ENCODE measurements around the gene RNF114.

The RNF114 gene

GRCh38 chr20:49936153-49937026 lies at the start of gene RNF114:
Gene RNF114, plus strand, starts transcription at chr20:49936397. Its CDS starts 16 bp downstream, at chr20:49936413.
- no peak for TF ChIP-seq ZNF274 (IDR thresholded peaks at IDR 0.05; ENCODE audit: low read depth, low read length)
- H3K4me3 ChIP-seq (ENCODE audit: low read length), result peak within 1 kb of the TSS; percentile 85

GRCh38 chr20:49886571-49887213 lies 49.5 kb upstream of the RNF114 start:
- no peak overlapping the region for H3K4me3 ChIP-seq (ENCODE audit: low read length)
- no peak for TF ChIP-seq ZNF274 (IDR thresholded peaks at IDR 0.05; ENCODE audit: low read depth, low read length)

- no peak for TF ChIP-seq ZNF274 (IDR thresholded peaks at IDR 0.05; ENCODE audit: low read depth, low read length)
- no peak overlapping the region for H3K4me3 ChIP-seq (ENCODE audit: low read length)
These were observed 48.7 kb upstream of the RNF114 start for GRCh38 chr20:49887251-49888211.

GRCh38 chr20:49888212-49889000 lies 47.8 kb upstream of the RNF114 start:
- H3K4me3 ChIP-seq (ENCODE audit: low read length), result no peak overlapping the region
- TF ChIP-seq ZNF274 (IDR thresholded peaks at IDR 0.05; ENCODE audit: low read depth, low read length), result no peak

- no peak overlapping the region for H3K4me3 ChIP-seq (ENCODE audit: low read length)
- no peak for TF ChIP-seq ZNF274 (IDR thresholded peaks at IDR 0.05; ENCODE audit: low read depth, low read length)
These were observed 46.9 kb upstream of the RNF114 start for GRCh38 chr20:49889001-49889934.

- no peak for TF ChIP-seq ZNF274 (IDR thresholded peaks at IDR 0.05; ENCODE audit: low read depth, low read length)
- H3K4me3 ChIP-seq (ENCODE audit: low read length), result no peak overlapping the region
These were observed 46.3 kb upstream of the RNF114 start for GRCh38 chr20:49889935-49890333.

GRCh38 chr20:49890471-49891361 lies 45.5 kb upstream of the RNF114 start:
- no peak overlapping the region for H3K4me3 ChIP-seq (ENCODE audit: low read length)
- no peak for TF ChIP-seq ZNF274 (IDR thresholded peaks at IDR 0.05; ENCODE audit: low read depth, low read length)

GRCh38 chr20:49891476-49892110 lies 44.6 kb upstream of the RNF114 start:
- no peak for TF ChIP-seq ZNF274 (IDR thresholded peaks at IDR 0.05; ENCODE audit: low read depth, low read length)
- no peak overlapping the region for H3K4me3 ChIP-seq (ENCODE audit: low read length)

GRCh38 chr20:49892260-49892659 lies 43.9 kb upstream of the RNF114 start:
- no peak overlapping the region for H3K4me3 ChIP-seq (ENCODE audit: low read length)
- no peak for TF ChIP-seq ZNF274 (IDR thresholded peaks at IDR 0.05; ENCODE audit: low read depth, low read length)

GRCh38 chr20:49892817-49893216 lies 43.4 kb upstream of the RNF114 start:
- no peak overlapping the region for H3K4me3 ChIP-seq (ENCODE audit: low read length)
- no peak for TF ChIP-seq ZNF274 (IDR thresholded peaks at IDR 0.05; ENCODE audit: low read depth, low read length)
